HG02870 (cell line): ENCODE measurements around the gene CCDC15.
"Not testable (repeated sequence)": the region's sequence is repeated elsewhere in the genome, so short reads cannot be mapped to it uniquely, and the experiment has no call there.

Experiments
- ATAC-seq: cut with Tn5 transposase; IDR thresholded peaks from one replicate; pipeline ENCODE4 v1.9.1; 2021; ENCODE audit warnings: mild to moderate bottlenecking, moderate library complexity; ENCODE audit not compliant: unreplicated experiment

CCDC15 gene

DNA sequence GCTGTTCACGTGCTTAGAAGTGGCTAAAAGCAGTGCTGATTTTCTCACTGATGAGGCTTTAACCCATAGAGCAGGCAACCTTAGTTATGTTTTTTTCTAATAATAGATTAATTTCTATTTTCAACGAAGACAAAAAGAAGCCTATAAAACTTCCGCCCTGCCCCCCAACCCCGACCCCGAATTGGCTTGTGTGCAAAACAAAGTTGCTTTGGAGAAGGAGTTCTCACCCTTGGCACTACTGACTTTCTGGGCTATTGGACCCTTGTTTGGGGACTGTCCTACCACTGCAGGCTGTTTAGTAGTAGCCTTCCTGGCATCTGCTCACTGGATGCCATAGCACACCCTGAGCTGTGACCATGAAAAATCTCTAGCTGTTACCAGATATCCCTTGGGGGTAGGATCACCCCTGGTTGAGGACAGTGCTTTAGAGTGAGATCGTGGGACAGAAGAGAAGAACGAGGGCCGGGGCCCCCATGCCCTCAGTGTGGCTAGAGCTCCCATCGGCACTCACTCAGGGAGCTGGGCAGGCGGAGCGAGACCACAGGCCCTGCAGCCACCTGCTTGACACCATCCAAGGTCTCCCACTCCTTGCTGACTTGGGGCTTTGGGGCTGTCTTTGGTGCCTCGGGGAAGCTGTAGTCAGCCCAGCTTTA is 126.0 kb downstream of the CCDC15 start:
- no peak for ATAC-seq

DNA sequence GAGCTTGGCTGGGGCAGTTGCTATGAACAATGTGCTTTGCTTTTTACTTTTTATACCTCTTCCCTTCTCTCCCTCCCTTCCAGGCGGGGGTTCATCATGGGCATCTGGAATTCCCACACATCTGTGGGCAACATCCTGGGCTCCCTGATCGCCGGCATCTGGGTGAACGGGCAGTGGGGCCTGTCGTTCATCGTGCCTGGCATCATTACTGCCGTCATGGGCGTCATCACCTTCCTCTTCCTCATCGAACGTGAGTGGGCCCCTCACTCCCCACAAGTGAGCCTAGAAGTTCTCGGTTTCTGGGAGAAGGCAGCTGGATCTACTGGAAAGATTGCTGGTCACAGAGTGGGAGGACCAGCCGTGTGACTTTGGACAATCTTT is 126.5 kb downstream of the CCDC15 start:
- no peak for ATAC-seq

DNA sequence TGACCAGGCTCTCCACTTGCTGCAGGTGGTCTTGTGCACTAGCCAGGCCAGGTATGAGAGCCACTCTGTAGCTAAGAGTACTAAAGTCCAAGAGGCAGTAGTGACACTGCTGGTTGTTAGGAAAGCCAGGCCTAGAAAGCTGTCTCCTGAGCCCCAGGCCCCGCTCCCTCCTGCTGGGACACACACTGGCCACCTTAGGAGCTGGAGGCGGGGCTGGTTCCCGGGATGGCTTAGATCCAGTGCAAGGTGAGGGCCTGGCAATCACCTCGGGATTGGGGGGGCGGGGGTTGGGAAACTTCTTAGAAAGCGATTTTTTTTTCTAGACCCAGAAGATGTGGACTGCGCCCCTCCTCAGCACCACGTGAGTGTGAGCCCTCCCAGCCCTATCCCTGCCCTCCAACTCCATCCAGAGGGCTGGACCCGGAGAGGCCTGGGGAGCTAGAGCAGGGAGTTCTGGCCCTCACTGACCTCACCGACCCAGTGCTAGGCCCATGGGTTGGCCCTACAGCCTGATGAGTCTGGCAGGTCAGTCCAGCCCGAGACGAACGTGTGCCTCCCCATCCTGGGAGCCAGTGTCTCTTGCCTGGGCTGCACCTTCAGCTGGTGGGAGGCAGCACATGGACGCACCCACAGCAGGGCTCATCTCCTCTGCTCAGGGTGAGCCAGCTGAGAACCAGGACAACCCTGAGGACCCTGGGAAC is 127.2 kb downstream of the CCDC15 start:
- no peak for ATAC-seq

DNA sequence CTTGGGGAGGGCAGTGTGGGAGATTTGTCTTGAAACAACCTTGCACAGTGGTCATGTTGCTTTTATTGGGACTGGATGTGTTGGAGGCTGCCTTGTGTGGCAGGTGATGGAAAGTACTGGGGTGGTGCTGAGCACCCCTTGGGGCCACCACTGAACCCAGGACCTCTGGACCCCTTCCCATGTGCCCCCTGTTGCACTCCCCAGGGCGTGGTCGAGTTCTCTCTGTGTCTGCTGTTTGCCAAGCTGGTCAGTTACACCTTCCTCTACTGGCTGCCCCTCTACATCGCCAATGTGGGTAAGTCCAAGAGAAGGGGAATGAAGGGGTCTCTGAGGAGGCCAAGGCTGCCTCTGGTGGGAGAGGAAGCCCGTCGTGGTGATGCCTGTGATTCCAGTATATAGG is 128.0 kb downstream of the CCDC15 start:
- ATAC-seq, result no peak

DNA sequence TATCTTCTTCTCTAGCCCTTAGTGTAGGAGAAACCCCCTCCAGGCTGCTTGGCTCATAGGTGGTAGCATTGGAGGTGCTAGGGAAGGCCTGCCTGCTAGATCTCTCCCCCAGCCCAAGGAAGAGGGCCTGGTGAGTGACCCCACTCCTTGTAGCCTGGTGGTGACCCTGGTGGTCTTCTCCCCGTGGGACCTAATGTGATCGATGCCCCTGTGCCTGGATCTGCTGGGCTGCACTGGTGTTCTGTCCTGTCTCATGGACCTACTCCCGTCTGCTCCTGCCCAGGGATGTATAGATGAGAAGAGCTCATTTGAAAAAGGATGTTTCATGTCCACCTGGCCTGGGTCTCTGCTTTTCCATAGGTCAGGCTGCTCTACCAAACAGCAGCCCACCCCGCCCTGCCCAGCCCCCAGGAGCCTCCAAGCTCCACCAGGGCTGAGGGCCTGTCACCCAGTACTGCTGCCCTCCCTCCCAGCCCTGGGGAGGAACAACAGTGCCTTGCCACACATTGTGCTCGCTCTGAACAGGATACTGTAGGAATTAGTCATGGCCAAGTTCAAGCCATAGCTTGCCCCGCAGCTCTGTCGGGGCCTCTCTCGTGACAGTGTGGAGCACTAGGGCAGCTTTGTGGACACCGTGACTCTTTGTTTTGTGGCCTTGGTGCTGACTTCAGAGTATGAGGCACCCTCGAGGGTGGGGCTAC is 128.8 kb downstream of the CCDC15 start:
- ATAC-seq, result no peak

DNA sequence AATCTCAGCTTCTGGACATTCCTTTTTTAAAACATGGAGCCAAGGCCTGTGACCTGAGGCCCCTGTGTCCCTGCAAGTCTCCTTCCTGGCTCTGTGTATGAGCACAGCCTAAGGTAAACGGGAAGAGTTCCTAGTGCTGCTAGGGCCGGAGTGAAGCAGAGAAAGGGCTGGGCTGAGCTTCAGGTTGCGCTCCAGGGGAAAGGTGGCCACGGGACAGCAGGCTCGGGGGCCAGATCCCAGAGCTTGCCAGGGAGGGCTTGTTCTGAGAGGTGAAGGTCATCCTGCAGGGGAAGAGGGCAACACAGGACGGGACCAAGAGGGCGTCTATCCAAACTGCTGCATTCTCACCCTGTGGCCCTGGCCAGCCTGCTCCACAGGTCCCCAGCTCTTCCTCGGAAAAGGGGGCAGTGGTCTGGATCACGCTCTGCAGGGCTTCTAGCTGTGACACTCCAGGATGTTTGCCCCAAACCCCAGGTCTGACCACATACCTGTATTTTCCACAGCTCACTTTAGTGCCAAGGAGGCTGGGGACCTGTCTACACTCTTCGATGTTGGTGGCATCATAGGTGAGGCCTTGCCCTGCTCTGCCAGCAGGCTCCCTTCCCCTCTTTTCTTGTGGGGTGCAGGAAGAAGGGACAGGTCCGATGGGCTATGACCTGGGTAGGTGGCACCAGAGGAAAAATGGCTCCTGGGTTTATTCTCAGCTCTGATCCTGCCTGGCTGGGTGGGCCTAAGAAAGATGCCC is 129.5 kb downstream of the CCDC15 start:
- ATAC-seq, result no peak

DNA sequence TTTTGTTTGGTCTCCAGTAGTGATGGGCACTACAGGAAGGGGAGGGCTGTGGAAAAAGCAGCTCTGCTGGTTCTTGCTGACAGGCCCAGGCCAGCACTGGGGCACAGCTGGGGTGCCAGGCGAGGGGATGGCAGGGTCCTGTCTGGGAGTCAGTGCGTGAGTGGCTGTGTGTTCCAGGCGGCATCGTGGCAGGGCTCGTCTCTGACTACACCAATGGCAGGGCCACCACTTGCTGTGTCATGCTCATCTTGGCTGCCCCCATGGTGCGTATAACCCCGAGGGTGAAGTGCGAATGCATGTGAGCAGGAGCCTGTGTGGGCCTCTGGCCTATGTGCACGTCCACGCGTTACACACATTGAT is 130.0 kb downstream of the CCDC15 start:
- no peak for ATAC-seq

DNA sequence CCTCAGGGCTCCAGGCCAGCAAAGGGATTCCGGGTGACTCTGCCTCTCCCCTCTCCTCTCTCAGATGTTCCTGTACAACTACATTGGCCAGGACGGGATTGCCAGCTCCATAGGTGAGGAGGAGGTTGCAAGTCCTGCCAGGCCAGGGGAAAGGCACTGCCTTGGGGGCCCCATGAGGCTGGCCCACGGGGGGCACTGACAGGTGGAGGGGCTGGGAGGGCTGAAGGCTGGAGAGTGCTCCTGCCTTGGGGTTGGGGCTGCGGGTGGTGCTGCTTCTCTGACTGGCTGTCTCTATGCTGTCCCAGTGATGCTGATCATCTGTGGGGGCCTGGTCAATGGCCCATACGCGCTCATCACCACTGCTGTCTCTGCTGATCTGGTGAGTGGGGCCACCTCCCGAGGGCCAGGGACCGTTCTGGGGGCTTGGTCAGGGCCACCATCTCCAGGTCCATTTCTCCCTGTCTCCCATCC is 130.8 kb downstream of the CCDC15 start:
- no peak for ATAC-seq

DNA sequence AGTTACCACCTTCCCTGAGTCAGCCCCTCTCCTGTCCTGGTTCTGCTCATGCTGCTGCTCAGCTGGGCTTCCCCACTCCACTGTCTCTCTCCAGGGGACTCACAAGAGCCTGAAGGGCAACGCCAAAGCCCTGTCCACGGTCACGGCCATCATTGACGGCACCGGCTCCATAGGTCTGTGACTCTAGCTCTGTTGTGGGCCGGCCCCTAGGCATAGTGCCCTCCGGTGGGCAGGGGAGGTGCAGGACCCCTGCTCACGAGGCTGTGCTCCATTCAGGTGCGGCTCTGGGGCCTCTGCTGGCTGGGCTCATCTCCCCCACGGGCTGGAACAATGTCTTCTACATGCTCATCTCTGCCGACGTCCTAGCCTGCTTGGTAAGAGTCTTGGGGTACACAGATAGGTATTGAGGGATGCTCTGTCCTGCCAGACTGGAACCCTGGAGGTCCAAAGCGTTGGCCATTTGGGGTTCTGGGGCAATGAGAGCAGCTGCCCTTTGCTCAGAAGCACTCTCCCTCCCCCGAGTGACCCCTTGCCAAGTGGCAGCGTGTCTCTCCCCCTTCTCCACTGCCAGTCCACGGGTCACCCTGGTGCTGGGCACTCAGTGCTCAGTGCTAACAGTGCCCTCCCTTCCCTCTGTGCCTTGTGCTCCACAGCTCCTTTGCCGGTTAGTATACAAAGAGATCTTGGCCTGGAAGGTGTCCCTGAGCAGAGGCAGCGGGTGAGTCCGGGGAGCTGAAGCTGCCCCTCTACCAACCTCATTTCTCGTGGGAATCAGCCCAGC is 131.5 kb downstream of the CCDC15 start:
- ATAC-seq, result no peak

DNA sequence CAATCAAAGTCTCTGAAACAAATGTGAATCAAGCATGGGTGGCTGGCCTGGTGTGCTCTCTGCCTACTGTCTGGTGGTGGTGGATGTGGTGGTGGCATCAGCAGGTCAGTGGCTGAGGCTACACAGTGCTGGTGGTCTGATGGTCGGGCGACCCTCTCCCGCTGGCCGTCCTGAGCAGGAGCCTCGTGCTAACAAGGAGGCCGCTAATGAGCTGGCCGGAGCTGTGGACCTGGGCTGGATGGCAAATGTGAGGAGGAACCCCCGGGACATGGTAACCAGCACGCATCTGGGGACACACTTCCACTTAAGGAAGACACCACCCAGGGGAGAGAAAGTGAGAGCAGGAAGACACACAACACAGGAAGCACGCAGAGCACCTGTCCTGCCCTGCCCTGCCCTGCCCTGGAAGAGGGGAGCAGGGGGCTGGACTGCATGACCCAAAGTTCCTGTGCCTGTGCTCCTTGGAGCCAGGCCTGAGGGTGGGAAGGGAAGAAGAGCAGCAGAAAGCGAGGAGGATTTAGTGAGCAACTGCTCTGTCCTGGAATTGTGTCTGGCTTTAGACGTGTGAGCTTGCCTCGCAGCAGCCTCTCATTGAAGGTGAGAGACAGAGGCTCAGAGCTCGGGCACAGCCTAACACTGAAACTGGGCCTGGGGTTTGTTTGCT is 132.8 kb downstream of the CCDC15 start:
- ATAC-seq, result no peak

DNA sequence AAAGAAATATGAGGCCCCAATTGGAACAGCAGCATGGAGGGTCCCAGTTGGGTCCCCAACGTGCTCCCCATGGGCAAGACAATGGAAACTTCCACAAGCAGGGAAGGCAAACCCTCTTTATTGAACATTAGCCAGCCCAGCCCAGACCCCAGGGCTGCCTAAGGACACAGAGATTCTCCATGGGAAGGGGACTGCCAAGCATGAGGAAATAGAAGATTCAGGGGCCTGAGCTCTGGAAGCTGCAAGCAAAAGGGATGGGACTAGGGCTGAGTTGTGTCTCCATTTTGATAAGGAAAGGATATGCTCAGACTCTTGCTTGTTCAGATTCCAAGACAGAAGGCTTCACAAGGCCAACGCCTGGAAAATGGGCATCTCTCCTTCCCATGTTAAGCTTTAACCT is 134.1 kb downstream of the CCDC15 start:
- no peak for ATAC-seq

DNA sequence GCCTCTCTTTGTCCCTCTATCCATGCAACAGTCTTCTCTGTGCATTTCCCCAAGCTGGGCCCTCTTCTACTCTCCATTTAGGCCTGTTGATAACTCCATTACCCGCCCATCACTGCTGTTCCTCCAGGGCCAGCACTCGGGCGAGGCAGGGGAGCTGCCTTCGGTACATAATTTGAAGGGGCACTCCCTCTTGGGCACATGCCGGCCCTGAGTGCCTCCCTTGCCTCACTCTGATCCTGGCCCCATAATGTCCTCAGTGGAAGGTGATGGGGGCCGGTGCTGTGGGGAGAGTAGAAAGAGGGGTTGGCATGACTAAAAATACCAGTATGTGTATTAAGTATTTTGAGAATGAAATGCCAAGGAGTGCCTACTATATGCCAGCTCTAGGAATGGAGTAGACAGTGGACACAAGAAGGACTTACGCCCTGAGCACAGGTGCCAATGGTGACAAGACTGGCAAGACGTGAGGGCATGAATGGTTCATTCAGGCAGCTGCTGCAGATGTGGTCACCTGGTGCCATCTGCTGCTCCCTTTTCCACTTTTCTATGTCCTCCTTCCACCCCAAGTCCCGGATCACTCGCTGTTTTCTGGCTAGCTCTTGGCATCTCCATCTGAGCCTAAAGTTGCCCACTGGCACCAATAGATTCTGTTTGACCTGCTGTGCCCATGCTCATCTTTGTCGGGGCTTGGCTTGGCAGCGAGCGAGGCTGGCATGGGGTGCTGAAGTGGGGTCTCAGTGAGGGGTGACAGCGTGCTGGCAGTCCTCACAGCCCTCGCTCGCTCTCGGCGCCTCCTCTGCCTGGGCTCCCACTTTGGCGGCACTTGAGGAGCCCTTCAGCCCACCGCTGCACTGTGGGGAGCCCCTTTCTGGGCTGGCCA is 134.8 kb downstream of the CCDC15 start:
- no peak for ATAC-seq

DNA sequence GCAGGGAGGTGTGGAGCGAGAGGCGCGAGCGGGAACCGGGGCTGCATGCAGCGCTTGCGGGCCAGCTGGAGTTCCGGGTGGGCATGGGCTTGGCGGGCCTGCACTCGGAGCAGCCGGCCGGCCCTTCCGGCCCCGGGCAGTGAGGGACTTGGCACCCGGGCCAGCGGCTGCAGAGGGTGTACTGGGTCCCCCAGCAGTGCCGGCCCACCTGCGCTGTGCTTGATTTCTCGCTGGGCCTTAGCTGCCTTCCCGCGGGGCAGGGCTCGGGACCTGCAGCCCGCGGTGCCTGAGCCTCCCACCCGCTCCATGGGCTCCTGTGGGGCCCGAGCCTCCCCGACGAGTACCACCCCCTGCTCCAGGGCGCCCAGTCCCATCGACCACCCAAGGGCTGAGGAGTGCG is 135.5 kb downstream of the CCDC15 start:
- ATAC-seq, result not testable (repeated sequence)

DNA sequence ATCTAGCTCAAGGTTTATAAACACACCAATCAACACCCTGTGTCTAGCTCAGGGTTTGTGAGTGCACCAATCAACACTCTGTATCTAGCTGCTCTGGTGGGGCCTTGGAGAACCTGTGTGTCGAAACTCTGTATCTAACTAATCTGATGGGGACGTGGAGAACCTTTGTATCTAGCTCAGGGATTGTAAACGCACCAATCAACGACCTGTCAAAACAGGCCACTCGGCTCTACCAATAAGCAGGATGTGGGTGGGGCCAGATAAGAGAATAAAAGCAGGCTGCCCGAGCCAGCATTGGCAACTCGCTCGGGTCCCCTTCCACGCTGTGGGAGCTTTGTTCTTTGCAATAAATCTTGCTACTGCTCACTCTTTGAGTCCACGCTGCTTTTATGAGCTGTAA is 136.1 kb downstream of the CCDC15 start:
- ATAC-seq, result not testable (repeated sequence)

DNA sequence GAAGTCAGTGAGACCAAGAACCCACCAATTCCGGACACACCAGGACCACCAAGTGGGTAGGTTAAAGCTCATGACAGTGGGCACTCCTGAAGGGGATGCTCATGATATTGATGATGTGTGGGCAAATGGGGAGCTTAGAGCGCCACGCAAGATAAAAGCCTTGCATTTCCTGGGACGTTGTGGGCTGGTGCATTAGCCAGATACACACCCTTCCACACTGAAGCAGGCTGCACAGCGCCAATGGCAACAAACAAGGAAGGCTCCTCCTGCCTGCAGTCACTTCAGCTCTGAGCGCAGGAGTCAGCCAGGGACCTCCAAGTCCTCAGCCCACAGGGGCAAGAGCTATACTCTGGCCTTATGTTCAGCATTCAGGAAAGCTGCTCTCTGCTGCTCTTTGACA is 136.8 kb downstream of the CCDC15 start:
- no peak for ATAC-seq
